Measurements from ENCODE around the gene PAH. TPM values are rescaled to one million over a fixed set of nuclear protein-coding genes. Genes with fewer than 3 reads are reported as not detected.

Gene PAH
- total and polyA plus RNA-seq, 10 of the 15 experiments (the other 5 are each of a cell fraction or from before 2014, with no cell fraction given): 0.20 to 4.8 (median 0.55) TPM; not detected in 1

GRCh38 chr12:102883204-102883799 is 33.7 kb downstream of the PAH start (continued):
- TF ChIP-seq, protein P1, sequence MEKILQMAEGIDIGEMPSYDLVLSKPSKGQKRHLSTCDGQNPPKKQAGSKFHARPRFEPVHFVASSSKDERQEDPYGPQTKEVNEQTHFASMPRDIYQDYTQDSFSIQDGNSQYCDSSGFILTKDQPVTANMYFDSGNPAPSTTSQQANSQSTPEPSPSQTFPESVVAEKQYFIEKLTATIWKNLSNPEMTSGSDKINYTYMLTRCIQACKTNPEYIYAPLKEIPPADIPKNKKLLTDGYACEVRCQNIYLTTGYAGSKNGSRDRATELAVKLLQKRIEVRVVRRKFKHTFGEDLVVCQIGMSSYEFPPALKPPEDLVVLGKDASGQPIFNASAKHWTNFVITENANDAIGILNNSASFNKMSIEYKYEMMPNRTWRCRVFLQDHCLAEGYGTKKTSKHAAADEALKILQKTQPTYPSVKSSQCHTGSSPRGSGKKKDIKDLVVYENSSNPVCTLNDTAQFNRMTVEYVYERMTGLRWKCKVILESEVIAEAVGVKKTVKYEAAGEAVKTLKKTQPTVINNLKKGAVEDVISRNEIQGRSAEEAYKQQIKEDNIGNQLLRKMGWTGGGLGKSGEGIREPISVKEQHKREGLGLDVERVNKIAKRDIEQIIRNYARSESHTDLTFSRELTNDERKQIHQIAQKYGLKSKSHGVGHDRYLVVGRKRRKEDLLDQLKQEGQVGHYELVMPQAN (conservative IDR thresholded peaks at IDR 0.05): no peak
- TF ChIP-seq RAD21 (IDR thresholded peaks at IDR 0.05; ENCODE audit: insufficient read depth, low read depth, low read length) (peak; percentile 70), YY1 (IDR thresholded peaks at IDR 0.05; ENCODE audit: low read depth, low read length) (peak; percentile 33; the same call in 1 of the 2 replicates), ZNF207 (IDR thresholded peaks at IDR 0.05; ENCODE audit: borderline replicate concordance) (no peak), SMC3 (IDR thresholded peaks at IDR 0.05; ENCODE audit: borderline replicate concordance, low read length) (peak; percentile 87), CTCF (IDR thresholded peaks at IDR 0.05 in 2 of 3, conservative IDR thresholded peaks at IDR 0.05 in 1 of 3; ENCODE audit: control insufficient read depth in 2 of 3, extremely low read depth in 1 of 3, insufficient read depth in 1 of 3, low read depth in 3 of 3, low read length in 3 of 3) (peak; percentile 84 to 93 (median 89)), PAX8 (IDR thresholded peaks at IDR 0.05) (no peak), NR2C1 (IDR thresholded peaks at IDR 0.05) (no peak), SPI1 (IDR thresholded peaks at IDR 0.05; ENCODE audit: borderline replicate concordance, insufficient read depth, low read depth, low read length) (no peak), WRNIP1 (IDR thresholded peaks at IDR 0.05; ENCODE audit: borderline replicate concordance, low read depth, low read length) (no peak), MXI1 (IDR thresholded peaks at IDR 0.05; ENCODE audit: low read depth, low read length) (no peak), MAX (IDR thresholded peaks at IDR 0.05; ENCODE audit: low read depth, low read length) (no peak), BACH1 (IDR thresholded peaks at IDR 0.05; ENCODE audit: borderline replicate concordance) (no peak), RELA (IDR thresholded peaks at IDR 0.05; ENCODE audit: borderline replicate concordance, partially characterized antibody) (peak; percentile 26), E2F4 (IDR thresholded peaks at IDR 0.05; ENCODE audit: low read depth, low read length) (no peak), ZNF217 (IDR thresholded peaks at IDR 0.05) (no peak), NR2F1 (conservative IDR thresholded peaks at IDR 0.05) (no peak), FOS (IDR thresholded peaks at IDR 0.05; ENCODE audit: borderline replicate concordance, extremely low read depth, insufficient read length) (no peak), NBN (IDR thresholded peaks at IDR 0.05) (0 out of 2 replicates have a peak, but pooled peaks have one; percentile 29)
- TF ChIP-seq, protein P2, sequence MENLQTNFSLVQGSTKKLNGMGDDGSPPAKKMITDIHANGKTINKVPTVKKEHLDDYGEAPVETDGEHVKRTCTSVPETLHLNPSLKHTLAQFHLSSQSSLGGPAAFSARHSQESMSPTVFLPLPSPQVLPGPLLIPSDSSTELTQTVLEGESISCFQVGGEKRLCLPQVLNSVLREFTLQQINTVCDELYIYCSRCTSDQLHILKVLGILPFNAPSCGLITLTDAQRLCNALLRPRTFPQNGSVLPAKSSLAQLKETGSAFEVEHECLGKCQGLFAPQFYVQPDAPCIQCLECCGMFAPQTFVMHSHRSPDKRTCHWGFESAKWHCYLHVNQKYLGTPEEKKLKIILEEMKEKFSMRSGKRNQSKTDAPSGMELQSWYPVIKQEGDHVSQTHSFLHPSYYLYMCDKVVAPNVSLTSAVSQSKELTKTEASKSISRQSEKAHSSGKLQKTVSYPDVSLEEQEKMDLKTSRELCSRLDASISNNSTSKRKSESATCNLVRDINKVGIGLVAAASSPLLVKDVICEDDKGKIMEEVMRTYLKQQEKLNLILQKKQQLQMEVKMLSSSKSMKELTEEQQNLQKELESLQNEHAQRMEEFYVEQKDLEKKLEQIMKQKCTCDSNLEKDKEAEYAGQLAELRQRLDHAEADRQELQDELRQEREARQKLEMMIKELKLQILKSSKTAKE (IDR thresholded peaks at IDR 0.05; ENCODE audit: low read depth, poor library complexity, severe bottlenecking): peak; percentile 25
- TF ChIP-seq, protein P3, sequence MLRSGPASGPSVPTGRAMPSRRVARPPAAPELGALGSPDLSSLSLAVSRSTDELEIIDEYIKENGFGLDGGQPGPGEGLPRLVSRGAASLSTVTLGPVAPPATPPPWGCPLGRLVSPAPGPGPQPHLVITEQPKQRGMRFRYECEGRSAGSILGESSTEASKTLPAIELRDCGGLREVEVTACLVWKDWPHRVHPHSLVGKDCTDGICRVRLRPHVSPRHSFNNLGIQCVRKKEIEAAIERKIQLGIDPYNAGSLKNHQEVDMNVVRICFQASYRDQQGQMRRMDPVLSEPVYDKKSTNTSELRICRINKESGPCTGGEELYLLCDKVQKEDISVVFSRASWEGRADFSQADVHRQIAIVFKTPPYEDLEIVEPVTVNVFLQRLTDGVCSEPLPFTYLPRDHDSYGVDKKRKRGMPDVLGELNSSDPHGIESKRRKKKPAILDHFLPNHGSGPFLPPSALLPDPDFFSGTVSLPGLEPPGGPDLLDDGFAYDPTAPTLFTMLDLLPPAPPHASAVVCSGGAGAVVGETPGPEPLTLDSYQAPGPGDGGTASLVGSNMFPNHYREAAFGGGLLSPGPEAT (IDR thresholded peaks at IDR 0.05; ENCODE audit: low read depth): 0 out of 2 replicates have a peak, but pooled peaks have one; percentile 23

Measured in GM12878 (cell line).